WI38 (cell line): Measurements from ENCODE around the gene PRKCE.
"Not testable (repeated sequence)": the region's sequence is repeated elsewhere in the genome, so short reads cannot be mapped to it uniquely, and the experiment has no call there.

Source experiments
- H3K4me3 ChIP-seq: 2 replicates; pipeline ENCODE4 v1.5.1; 2011; ENCODE audit warnings: low read depth, mild to moderate bottlenecking, control low read depth, low read length
- CTCF ChIP-seq: IDR thresholded peaks from 2 replicates; pipeline ENCODE4 v1.5.1; 2012; ENCODE audit warnings: low read depth, mild to moderate bottlenecking, control low read depth, low read length

The PRKCE gene

GRCh38 chr2:45886171-45886663, 234.7 kb downstream of the PRKCE start:
- no peak for TF ChIP-seq CTCF
- no peak overlapping the region for H3K4me3 ChIP-seq

DNA sequence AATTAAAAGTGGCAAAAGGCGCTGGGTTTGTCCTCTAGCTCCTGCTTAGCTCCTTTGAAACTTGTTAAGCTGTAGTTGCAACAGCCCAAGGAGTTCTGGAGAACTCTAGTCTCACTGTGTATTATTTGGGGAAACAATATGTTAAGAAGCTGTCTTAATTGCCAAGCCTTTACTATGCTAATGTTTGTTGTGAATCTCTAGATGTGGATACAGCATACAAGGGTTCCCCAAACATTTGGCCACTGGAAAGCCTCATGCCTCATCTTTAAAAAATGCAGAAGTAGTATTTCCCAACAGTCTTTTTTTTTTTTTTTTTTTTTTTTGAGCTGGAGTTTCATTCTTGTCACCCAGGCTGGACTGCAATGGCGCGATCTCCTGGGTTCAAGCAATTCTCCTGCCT, 236.7 kb downstream of the PRKCE start:
- H3K4me3 ChIP-seq = no peak overlapping the region
- TF ChIP-seq CTCF = no peak

- no peak for TF ChIP-seq CTCF
- no peak overlapping the region for H3K4me3 ChIP-seq
Observed at GRCh38 chr2:45888641-45889040, 237.2 kb downstream of the PRKCE start.

DNA sequence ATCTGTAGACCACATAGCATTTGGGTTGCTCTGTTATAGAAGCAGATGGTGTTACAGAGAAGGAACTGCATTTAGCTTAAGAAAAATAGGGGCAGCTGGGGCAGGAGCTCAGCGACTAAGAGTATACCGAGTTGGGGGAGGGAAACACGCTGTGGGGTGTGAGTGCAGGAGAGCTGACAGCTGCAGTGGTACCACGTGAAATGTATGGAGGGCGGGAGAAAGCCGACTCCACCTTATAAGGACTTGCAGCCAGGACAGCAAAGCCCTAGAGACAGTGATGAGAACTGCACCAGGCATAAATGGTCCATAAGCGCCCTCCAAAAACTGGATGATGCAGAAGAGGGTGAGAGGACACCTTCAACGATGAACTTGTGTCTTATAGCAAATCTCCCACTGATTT, 237.6 kb downstream of the PRKCE start:
- TF ChIP-seq CTCF = no peak
- no peak overlapping the region for H3K4me3 ChIP-seq

DNA sequence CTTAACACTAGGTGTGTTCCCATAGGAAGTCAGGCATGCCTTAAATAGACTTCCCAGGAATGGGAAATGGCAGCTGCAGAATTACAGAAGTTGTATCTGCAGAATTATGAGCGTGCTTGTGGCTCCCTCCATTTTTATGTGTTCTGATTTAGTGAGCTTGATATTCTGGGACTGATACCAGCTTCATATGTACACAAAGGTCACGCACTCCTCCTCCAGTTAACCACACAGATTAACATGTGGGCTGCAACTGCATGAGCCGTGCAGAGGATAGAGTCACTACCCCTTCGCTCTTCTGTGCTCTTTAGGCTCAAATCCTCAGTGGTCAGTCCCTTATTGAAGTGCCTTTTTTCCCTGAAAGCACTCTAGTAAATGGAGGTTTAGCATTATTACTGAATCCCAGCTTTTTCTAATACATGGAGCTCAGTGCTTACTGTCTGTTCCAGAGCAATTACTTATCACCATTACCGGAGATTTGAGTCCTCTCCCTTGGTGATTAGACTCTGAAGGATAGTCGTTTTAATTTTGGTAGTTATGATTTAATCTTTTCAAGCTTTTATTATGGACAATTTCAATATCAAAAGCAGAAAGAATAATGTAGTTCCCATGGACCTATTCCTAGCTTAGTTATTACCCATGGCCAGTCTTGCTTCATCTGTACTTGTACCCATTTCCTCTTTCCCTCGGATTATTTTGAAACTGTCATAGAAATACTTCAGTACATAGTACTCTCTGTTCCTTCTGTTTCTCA, 238.3 kb downstream of the PRKCE start:
- H3K4me3 ChIP-seq = no peak overlapping the region
- no peak for TF ChIP-seq CTCF

GRCh38 chr2:45890371-45890646, 238.8 kb downstream of the PRKCE start:
- not testable (repeated sequence) for H3K4me3 ChIP-seq

- no peak for TF ChIP-seq CTCF
- H3K4me3 ChIP-seq = no peak overlapping the region
Observed at GRCh38 chr2:45890819-45891218, 239.3 kb downstream of the PRKCE start.
